Activated CD8-positive, alpha-beta memory T cell treated with anti-CD3 and anti-CD28 coated beads for 36 hours (primary cell): ENCODE results near the gene PCBP4. TPM values are rescaled to one million over a fixed set of nuclear protein-coding genes. Genes with fewer than 3 reads are reported as not detected.

Experiments used
- CTCF ChIA-PET: fragments of 350-600 bp; sonication (Branson Sonifier 250); formaldehyde crosslinking; loops from one replicate; lab custom pipeline; 2021; ENCODE audit warnings: antibody characterized with exemption; lab: Charles Lee
- POLR2A ChIA-PET: fragments of 350-600 bp; sonication (Branson Sonifier 250); formaldehyde crosslinking; loops from one replicate; lab custom pipeline; 2021; ENCODE audit warnings: antibody characterized with exemption; lab: Charles Lee
- total RNA-seq, 2 experiments: library from RNA; stranded (reverse); gene quantifications; one replicate each; pipeline ENCODE4 v1.2.3, GENCODE V29; 2021

PCBP4 gene
- total RNA-seq, 2 experiments from 2014 or later: 10.4 to 10.9 TPM

- POLR2A ChIA-PET: no interaction called here
- CTCF ChIA-PET: no interaction called here
Observed at GRCh38 chr3:51908026-51908425, 59.2 kb downstream of the PCBP4 start.

Other genes starting within 250 kb of the PCBP4 start
- gene IQCF6, start 188.2 kb downstream of the PCBP4 start, total RNA-seq: not detected
- not detected for gene IQCF2, start 105.8 kb downstream of the PCBP4 start, total RNA-seq
- gene IQCF5, start 91.9 kb downstream of the PCBP4 start, total RNA-seq: not detected
- gene IQCF1, start 64.1 kb downstream of the PCBP4 start, total RNA-seq: not detected
- gene RRP9, start 25.6 kb downstream of the PCBP4 start, total RNA-seq: 10 to 100 TPM; 82.4 to 83.9 TPM
- 10 to 100 TPM in 1 of 2 experiments, 1 to 10 TPM in 1; 9.7 to 12.2 TPM for gene PARP3, start 25.1 kb downstream of the PCBP4 start, total RNA-seq
- not detected for gene GPR62, start 12.1 kb downstream of the PCBP4 start, total RNA-seq
- 10 to 100 TPM; 57.2 to 59.0 TPM for gene ABHD14B, start 6.6 kb upstream of the PCBP4 start, total RNA-seq
- 10 to 100 TPM; 14.4 to 14.5 TPM for gene ABHD14A, start 7.6 kb upstream of the PCBP4 start, total RNA-seq
- gene ACY1, start 16.1 kb upstream of the PCBP4 start, total RNA-seq: 10 to 100 TPM; 57.0 to 63.9 TPM
- 1,000 to 10,000 TPM; 1,417 to 1,432 TPM for gene RPL29, start 28.4 kb upstream of the PCBP4 start, total RNA-seq
- gene DUSP7, start 89.1 kb upstream of the PCBP4 start, total RNA-seq: 10 to 100 TPM; 26.5 to 26.8 TPM
- gene POC1A, start 187.0 kb upstream of the PCBP4 start, total RNA-seq: 10 to 100 TPM; 24.5 to 27.4 TPM
- gene ALAS1, start 230.7 kb upstream of the PCBP4 start, total RNA-seq: 10 to 100 TPM; 71.7 to 73.8 TPM